Effector memory CD8-positive, alpha-beta T cell (primary cell): ENCODE results near the gene ARHGEF17.
A peak's percentile ranks its signal among the peaks of the same experiment; 100 is the strongest.

Experiments
- ATAC-seq: fragments of 150-1000 bp; cut with Tn5 transposase; replicated peaks from 2 replicates; pipeline ENCODE4 v1.10.0; 2021; ENCODE audit warnings: mild to moderate bottlenecking, moderate library complexity
- DNase-seq, 3 experiments: peaks; one replicate each; pipeline ENCODE4 v3.0.0; 2021
- H3K27ac Mint-ChIP-seq, 2 donors: one replicate each; pipeline ENCODE4 v1.8.0; 2022; ENCODE audit warnings: mild to moderate bottlenecking in 2 of 2, mixed read lengths in 2 of 2, moderate library complexity in 2 of 2
- H3K27me3 Mint-ChIP-seq, 2 donors: one replicate each; pipeline ENCODE4 v1.8.0; 2022; ENCODE audit warnings: mixed read lengths in 2 of 2
- H3K36me3 Mint-ChIP-seq: one replicate; pipeline ENCODE4 v1.8.0; 2022; ENCODE audit warnings: mild to moderate bottlenecking, moderate library complexity, mixed read lengths; ENCODE audit not compliant: insufficient read depth
- H3K4me1 Mint-ChIP-seq, 2 donors: one replicate each; pipeline ENCODE4 v1.8.0; 2022; ENCODE audit warnings: low read depth in 2 of 2, mixed read lengths in 2 of 2
- H3K4me3 Mint-ChIP-seq, 2 donors: one replicate each; pipeline ENCODE4 v1.8.0; 2022; ENCODE audit warnings: mild to moderate bottlenecking in 2 of 2, mixed read lengths in 2 of 2, moderate library complexity in 2 of 2
- H3K9me3 Mint-ChIP-seq, 2 donors: one replicate each; pipeline ENCODE4 v1.8.0; 2022; ENCODE audit warnings: mixed read lengths in 2 of 2

Gene ARHGEF17

DNA sequence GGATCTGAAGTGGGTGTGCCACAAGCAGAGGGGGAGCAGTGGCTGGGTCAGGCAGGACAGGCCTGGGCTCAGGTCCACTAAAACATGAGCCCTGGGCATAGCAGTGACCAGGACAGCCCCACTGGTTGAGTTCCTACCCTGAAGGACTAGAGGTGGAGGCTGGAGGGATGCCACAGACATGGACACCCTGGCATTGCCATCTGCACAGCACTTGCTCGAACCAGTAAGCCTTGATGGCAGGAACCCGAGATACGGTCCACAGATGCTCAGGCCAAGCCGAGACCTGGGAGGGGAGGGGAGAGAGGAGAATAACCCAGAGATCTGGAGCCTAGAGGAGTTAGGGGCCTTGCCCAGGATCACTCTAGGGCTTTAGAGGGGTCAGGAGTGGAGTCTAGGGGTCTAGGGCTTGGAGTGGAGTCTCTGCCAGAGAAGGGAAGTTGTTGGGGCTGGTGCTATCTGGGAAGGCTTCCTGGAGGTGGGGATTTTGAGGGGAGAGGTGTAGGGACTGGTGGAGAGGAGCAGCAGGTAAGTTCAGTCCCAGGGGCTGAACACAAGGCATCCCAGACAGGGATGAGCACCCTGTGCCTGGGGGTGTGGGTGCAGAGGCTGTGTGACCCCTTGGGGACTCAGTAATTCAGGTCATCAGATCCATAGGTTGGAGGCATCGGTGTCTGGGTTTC, 37.5 kb downstream of the ARHGEF17 start:
- DNase-seq = no peak
- H3K27me3 Mint-ChIP-seq = peaks cover 7 to 31% of the 10 kb centered on the region in 2 donors

DNA sequence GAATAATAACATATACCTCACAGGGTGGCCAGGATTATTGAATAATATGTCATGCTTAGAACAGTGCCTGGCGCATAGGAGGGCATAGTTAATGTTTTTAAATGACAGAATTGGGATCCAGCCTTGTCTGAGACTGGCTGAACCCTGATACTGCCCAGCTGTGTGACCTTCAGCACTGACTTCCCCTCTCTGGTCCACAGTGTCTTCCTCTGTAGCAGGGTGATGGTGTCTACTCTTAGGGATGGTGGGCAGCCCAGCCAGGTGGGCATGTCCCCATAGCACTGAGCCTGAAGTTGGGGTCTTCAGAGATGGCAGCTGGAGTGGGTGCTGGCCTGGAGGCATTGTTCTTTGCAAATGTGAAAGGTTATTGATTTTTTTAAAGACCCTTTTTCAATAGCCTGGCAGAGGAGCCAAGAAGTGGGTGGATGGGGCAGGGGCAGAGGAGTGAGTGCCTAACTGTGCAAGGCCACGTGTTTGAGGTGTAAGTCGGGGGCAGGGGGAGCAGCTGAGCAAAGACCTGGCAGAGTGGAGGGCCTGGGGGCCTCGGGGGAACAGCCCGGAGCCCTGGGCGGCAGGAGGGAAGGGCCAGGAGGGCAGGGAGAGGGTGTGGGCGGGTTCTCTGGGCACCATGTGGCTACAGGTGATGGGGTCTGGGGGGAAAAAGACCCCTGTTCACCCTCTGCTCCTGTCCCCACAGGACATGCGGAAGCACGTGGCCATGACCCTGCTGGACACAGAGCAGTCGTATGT, 38.3 kb downstream of the ARHGEF17 start:
- Mint-ChIP-seq H3K9me3 (no peaks in the 10 kb centered on the region), H3K4me3 (no peak overlapping the region), H3K4me1 (peaks cover 2% of the 10 kb centered on the region in 2 donors), H3K36me3 (no peaks in the 10 kb centered on the region), H3K27me3 (peaks cover 7 to 31% of the 10 kb centered on the region in 2 donors), H3K27ac (no peak overlapping the region)
- no peak for DNase-seq
- no peak for ATAC-seq

More for the DNA sequence above, 37.5 kb downstream of the ARHGEF17 start:
- no peak overlapping the region for H3K27ac Mint-ChIP-seq
- no peaks in the 10 kb centered on the region for H3K9me3 Mint-ChIP-seq
- no peak for ATAC-seq
- no peaks in the 10 kb centered on the region for H3K4me1 Mint-ChIP-seq
- H3K4me3 Mint-ChIP-seq = no peak overlapping the region
- H3K36me3 Mint-ChIP-seq = no peaks in the 10 kb centered on the region

DNA sequence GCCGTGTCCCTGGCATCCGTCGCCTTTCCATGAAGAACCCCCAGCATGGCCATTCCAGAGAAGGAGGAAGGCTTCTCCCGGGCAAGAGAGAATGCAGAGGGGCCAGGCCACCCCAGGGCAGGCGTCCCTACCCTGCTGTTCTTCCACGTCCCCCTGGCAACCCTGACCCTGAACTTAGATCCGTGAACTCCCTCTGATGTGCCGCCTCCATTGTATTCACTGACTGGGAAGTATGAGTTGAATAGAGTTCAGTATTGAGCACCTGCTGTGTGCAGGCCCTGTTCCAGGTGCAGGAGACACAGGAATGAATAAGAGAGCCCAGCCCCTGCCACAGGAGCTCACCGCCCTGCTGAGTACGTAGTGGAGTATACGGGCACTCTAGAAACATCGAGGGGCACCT, 39.0 kb downstream of the ARHGEF17 start:
- DNase-seq = no peak
- no peak overlapping the region for H3K4me3 Mint-ChIP-seq
- no peak for ATAC-seq
- H3K9me3 Mint-ChIP-seq = no peaks in the 10 kb centered on the region
- no peak overlapping the region for H3K27ac Mint-ChIP-seq
- peaks cover 7 to 31% of the 10 kb centered on the region in 2 donors for H3K27me3 Mint-ChIP-seq
- H3K36me3 Mint-ChIP-seq = no peaks in the 10 kb centered on the region
- peaks cover 2 to 5% of the 10 kb centered on the region in 2 donors for H3K4me1 Mint-ChIP-seq

DNA sequence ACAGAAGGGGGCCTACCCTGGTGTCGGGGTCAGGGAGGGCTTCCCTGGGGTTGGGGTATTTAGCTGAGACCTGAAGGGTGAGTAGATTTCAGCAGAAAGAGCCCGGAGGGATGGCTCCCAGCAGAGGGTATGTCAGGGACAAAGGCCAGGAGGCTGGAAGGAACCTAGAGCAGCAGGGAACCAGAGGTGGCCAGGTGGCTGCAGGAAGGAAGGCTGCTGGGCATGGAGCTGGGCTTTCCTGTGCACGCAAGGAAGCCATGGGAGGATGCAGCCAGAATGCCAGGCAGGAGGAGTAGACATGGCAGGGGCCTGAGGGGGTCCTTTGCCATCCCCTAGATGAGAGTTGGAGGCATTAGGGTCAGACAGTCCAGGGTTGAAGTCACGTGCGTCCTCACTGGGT, 40.8 kb downstream of the ARHGEF17 start:
- Mint-ChIP-seq H3K4me3 (no peak overlapping the region), H3K4me1 (peaks cover 2 to 5% of the 10 kb centered on the region in 2 donors), H3K36me3 (peaks cover 3% of the 10 kb centered on the region), H3K27ac (no peak overlapping the region), H3K9me3 (no peaks in the 10 kb centered on the region), H3K27me3 (peaks cover 7 to 31% of the 10 kb centered on the region in 2 donors)
- no peak for DNase-seq
- no peak for ATAC-seq

DNA sequence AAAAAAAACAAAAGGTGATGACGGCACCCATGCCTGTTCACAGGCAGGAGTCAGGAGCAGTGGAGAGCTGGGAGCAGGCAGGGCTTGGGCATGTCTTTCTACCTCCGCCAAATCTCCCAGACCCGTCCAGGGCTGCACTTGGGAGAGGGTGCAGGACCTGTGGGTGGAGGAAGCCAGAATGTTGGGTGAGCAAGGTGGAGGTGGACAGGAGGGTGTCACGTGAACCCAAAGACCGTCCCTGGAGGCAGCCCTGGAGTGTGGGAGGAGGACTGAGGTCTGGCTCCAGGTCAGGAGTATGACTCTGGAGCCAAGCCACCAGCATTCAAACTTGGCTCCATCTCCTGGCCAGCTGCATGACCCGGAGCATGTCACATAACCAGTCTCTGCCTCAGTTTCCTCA, 41.6 kb downstream of the ARHGEF17 start:
- Mint-ChIP-seq H3K4me1 (peaks cover 2 to 5% of the 10 kb centered on the region in 2 donors), H3K27ac (no peak overlapping the region), H3K27me3 (peaks cover 7 to 31% of the 10 kb centered on the region in 2 donors), H3K4me3 (no peak overlapping the region), H3K36me3 (peaks cover 3% of the 10 kb centered on the region), H3K9me3 (no peaks in the 10 kb centered on the region)
- ATAC-seq (no peak), DNase-seq (no peak)

DNA sequence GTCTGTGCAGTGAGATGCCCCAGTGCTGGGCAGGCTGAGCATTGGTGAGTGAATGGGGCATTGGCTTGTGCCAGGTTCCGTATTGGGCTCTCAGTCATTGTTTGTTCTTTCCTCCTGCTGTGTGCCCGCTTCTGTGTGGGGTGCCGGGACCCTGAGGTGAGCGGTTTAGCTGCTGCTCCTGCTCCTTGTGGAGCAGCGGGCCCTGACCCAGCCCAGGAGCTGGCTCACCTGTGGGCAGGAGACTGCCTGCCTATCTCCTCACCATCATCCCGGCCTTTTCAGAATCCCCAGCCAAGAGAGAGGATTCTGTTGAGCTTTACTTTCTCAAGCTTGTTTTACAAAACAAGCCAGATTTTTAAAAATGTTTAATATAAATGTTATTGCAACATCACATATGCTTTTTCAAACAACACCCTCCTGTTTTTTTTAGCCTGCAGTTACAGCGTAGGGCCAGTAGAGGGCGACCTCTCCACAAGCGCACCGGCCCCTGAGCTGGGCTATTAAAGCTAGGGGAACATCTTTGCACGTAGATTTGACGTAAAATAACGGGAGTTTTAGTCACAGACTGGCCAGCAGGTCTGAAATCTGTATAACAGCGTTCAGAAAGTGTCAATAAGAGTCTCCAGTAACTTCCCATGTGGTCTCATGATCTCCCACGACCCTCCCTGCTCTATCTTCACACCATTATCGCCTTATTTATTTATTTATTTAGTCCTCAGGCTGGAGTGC, 43.0 kb downstream of the ARHGEF17 start:
- peak; percentile 62 to 68 (median 65) for DNase-seq
- H3K36me3 Mint-ChIP-seq = peaks cover 3% of the 10 kb centered on the region
- H3K27ac Mint-ChIP-seq = peak overlapping the region in 1 of 2 donors; percentile 77
- peaks cover 2 to 5% of the 10 kb centered on the region in 2 donors for H3K4me1 Mint-ChIP-seq
- H3K9me3 Mint-ChIP-seq = no peaks in the 10 kb centered on the region
- ATAC-seq = peak; percentile 96
- H3K27me3 Mint-ChIP-seq = peaks cover 7 to 27% of the 10 kb centered on the region in 2 donors
- peak overlapping the region in 1 of 2 donors; percentile 10 for H3K4me3 Mint-ChIP-seq

DNA sequence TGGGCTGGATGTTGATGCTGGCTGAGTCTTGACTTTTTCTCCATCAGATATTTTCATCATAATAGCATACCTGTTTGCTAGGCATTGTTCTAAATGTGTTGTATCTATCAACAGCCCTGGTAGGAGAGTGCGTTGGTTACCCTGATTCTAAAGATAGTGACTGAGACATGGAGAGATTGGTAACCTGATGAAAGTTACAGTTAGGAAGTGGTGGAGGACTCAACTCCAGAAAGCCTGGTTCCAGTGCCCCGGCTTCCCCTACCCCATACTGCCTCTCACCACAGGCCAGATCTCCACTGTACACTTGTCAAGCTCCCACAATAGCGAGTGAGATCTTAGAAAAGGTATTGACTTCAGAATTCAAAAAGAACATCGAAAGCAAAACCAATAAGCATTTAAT, 45.3 kb downstream of the ARHGEF17 start:
- Mint-ChIP-seq H3K9me3 (no peaks in the 10 kb centered on the region), H3K27me3 (peaks cover 3 to 6% of the 10 kb centered on the region in 2 donors), H3K27ac (no peak overlapping the region), H3K4me1 (peaks cover 2 to 5% of the 10 kb centered on the region in 2 donors), H3K36me3 (peaks cover 3% of the 10 kb centered on the region), H3K4me3 (no peak overlapping the region)
- ATAC-seq (no peak), DNase-seq (no peak)

DNA sequence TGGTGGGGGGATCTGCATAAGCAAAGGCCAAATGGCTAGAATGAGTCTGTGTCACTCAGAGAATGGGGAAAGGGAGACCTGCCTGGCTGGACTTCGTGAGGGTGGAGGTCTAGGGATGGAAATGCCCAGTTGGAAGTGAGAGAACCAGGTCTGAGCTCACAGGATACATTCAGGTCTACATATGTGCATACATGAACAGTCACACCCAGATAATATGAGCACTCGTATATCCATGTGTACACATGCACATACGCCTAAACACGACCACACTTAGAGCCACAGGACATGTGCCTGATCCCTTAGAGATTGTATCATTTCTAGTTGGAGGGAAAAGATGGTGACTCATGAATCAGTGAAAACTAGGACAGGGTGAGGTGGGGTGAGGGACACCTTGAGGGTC, 47.0 kb downstream of the ARHGEF17 start:
- peak overlapping the region in 1 of 2 donors; percentile 64 for H3K27ac Mint-ChIP-seq

DNA sequence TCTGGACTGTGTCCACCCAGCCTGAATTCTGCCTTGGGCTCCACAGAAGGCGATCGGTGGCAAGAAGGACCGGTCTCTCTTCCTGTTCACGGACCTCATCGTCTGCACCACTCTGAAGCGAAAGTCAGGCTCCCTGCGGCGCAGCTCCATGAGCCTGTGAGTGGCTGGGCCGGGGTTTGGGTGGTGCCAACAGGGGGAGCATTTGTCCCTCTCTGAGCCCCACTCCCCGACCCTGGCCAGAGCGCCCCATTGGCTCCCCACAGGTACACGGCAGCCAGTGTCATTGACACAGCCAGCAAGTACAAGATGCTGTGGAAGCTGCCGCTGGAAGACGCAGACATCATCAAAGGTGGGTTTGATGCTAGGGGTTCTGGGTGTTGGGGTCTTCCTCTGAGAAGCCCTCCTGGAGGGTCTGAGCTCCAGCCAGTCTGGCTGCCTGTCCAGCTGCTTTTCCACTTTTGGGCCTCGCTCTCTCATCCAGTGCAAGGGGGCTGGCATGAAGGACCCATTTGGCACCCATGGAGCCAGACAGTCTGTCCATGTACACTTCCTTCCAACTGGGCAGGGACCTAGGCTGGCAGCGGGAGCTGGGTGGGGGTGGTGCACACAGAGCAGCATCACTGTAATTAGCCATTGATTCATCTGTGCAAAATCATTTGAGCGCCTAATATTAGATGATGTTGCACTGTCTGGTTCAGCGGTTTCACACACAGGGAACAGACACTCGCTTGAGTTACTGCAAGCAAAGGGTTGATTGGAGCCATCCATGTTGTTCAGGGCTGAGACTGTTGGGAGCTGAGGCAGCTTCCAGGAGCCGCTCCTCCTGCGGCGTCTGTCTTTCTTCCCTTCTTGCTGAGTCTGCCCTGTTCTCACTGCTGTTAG, 49.1 kb downstream of the ARHGEF17 start:
- no peak overlapping the region for H3K4me3 Mint-ChIP-seq
- H3K9me3 Mint-ChIP-seq = no peaks in the 10 kb centered on the region
- H3K27me3 Mint-ChIP-seq = no peaks in the 10 kb centered on the region
- ATAC-seq = no peak
- no peak for DNase-seq
- no peak overlapping the region for H3K27ac Mint-ChIP-seq
- H3K36me3 Mint-ChIP-seq = peaks cover 3% of the 10 kb centered on the region
- H3K4me1 Mint-ChIP-seq = no peaks in the 10 kb centered on the region

More for the DNA sequence above, 47.0 kb downstream of the ARHGEF17 start:
- DNase-seq (no peak), ATAC-seq (no peak)
- Mint-ChIP-seq H3K27me3 (no peaks in the 10 kb centered on the region), H3K4me1 (peaks cover 2 to 5% of the 10 kb centered on the region in 2 donors), H3K4me3 (no peak overlapping the region), H3K36me3 (peaks cover 3% of the 10 kb centered on the region), H3K9me3 (no peaks in the 10 kb centered on the region)

DNA sequence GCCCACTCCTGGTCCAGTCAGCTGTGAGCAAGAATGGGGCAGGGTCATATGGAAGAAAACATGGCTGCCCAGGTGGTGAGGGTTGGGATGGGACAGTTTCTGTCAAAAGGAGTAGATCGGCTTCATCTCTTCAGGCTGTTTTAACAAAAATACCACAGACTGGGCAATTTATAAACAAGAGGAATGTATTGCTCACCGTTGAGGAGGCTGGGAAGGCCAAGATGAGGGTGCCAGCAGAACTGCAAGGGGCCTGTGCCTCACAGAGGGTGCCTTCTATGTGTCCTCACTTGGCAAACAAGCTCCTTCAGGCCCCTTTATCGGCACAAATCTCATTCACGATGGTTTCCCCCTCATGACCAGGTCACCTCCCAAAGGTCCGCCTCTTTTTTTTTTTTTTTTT, 50.0 kb downstream of the ARHGEF17 start:
- Mint-ChIP-seq H3K27me3 (no peaks in the 10 kb centered on the region), H3K36me3 (no peaks in the 10 kb centered on the region), H3K27ac (no peak overlapping the region), H3K4me1 (no peaks in the 10 kb centered on the region), H3K4me3 (no peak overlapping the region), H3K9me3 (no peaks in the 10 kb centered on the region)
- DNase-seq (no peak), ATAC-seq (no peak)

DNA sequence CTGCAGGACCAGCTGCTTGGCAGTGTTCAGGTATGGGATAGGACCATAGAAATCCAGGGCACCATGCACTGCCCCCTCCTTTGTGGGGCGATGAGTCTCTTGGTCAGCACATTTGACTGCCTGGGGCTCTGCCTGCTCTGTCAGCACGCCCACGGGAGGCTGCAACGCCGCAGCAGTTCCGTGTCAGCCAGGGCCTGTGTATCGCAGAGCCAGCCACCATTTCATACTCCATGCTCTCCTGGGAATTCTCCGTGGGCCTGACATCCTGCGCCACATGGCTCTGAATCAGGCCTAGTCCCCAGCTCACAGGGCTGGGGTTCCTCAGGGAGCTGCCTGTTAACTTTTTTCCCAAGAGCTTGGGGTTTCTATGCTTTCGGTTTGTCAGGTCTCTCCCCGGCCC, 51.3 kb downstream of the ARHGEF17 start:
- H3K4me3 Mint-ChIP-seq = no peak overlapping the region
- H3K9me3 Mint-ChIP-seq = no peaks in the 10 kb centered on the region
- H3K27ac Mint-ChIP-seq = no peak overlapping the region
- ATAC-seq = no peak
- peaks cover 4% of the 10 kb centered on the region for H3K36me3 Mint-ChIP-seq
- no peaks in the 10 kb centered on the region for H3K27me3 Mint-ChIP-seq
- H3K4me1 Mint-ChIP-seq = peaks cover 3 to 4% of the 10 kb centered on the region in 2 donors
- DNase-seq = no peak

DNA sequence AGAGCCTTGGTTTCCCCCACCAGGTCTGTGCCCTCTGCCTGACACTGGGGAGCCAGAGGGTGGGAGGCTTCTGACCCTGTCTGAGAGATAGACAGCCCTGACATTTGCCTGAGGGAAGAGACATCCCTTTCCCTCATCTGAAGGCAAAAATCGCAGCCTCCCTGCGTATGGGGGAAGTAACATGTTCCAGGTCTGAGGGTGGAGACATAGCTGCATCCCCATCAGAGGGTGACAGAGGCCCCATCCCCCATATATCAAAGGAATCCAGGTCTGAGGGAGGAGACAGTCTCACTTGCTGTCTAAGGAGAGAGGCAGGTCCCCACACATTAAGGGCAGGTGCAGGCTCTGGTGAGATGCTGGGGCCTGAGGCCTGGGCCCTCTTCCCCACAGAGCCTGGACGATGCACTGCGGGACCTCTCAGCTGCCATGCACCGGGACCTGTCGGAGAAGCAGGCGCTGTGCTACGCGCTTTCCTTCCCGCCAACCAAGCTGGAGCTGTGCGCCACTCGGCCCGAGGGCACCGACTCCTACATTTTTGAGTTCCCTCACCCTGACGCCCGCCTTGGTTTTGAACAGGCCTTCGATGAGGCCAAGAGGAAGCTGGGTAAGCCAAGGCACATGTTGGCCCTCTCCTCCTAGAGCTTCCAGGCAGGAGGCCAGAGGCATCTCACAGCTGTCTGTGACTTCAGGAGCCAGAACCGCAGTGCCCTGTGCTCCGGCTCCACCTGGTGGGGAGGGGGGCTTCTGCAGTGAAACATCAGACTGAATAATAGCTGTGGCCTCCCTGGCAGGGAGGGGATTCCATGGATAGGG, 52.1 kb downstream of the ARHGEF17 start:
- H3K9me3 Mint-ChIP-seq = no peaks in the 10 kb centered on the region
- peaks cover 4% of the 10 kb centered on the region for H3K36me3 Mint-ChIP-seq
- no peak for DNase-seq
- H3K27ac Mint-ChIP-seq = no peak overlapping the region
- ATAC-seq = no peak
- H3K4me1 Mint-ChIP-seq = peaks cover 3 to 4% of the 10 kb centered on the region in 2 donors
- no peaks in the 10 kb centered on the region for H3K27me3 Mint-ChIP-seq
- H3K4me3 Mint-ChIP-seq = no peak overlapping the region
